NCI-H748 (cell line): ENCODE data around the gene DUS4L.

ENCODE experiments used
- DNase-seq: peaks from one replicate; lab custom pipeline; 2025; ENCODE audit not compliant: unreplicated experiment; lab: John Stamatoyannopoulos, UW

Gene DUS4L

DNA sequence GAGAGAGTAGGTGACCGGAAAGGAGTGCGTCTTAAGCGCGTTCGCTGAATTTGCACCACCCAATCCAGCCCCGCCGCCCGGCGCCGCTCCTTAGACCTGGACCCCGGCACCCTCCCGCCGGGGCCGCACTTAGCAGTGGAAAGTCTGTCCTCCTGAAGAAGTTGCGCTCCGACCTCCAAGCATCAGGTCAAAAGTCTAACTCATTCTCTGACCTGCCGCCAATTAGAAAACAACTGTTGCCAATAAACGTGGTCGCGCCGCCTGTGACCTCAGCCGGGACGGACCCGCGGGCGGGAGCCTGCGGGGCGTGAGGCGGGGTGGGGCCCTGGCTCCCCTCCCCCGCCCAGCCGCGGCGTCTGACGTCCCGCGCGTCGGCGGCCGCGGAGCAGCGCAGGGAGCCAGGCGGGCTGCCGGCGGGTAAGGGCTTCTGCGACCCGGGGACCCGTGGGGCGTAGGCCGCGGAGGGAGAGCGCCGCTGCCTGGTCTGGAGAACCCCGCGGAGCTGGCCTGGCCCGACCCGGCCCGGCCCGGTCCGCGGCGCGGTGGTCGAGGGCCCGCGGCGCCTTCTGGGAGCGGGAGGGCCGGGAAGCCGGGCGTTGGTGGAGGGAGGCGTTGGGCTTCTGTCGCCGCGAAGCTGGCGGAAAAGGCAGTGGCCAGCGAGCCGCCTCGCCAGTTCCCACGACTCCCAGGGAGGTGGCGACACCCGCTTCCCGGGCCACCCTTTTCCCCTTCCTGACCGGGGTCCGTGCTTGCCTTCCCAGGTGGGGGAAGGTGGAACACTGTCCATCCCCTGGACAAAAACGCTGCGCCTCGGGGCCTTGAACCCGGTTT lies 16.3 kb downstream of the DUS4L start, which contains the start of gene BCAP29:
TSS of gene BCAP29 (plus strand) at position 362 of the 831 bp plus-strand sequence. CDS start 527 bp downstream, outside the sequence.
- peak; percentile 85 for DNase-seq

DNA sequence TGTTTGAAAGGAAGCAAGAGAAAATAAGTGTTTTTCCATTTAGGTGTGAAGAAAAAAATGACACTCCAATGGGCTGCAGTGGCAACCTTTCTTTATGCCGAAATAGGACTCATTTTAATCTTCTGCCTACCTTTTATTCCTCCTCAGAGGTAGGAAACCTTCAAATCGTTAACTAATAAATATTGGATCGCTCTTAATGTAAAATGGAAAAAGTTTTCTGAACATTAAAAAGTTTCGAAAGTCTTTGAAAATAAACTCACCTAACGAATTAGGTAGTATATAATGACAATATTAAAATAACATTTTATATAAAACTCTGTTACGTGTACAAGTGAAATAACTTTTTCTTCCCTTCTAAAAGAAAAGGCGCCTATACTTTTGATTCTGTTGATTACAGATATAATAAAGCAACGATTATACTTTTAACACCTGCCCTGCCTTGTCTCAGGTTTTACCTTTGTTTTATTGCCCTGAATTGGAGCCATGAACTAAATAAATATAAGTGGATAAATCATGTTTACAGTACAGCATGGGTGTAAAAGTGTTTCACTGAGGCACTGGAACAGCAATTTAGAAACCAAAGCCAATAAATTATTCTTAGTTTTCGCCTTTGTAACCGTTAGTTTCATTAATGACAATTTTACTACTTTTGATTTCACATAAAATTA lies 17.1 kb downstream of the DUS4L start:
- peak; percentile 10 for DNase-seq

DNA sequence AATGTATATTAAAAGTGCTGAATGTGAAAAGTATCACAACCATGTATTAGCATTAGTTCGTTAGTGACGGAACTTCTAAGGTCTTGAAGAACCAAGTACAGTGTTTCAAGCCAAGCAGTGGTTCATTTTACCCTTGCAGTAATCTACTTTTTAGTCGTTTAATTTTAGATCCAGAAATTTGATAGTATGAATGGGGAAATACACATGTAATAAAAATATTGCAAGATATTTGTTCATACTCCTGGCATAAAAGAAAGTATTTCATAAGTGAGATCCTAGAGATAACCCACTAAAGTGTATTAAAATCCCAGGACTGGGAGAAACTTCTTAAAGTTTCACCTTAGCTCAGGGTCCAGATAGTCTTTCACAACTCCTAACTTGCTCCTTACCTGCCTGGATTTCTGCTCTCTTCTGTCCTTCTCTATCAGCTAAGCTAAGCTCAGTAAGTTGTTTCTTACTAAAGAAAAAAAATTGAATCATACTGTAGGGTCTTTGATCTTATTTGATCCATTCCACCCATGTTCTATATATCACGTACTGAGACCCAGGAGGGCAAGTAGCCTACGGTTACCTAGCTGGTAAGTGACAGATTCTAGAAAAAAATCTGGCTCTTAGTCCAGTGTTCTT lies 17.7 kb downstream of the DUS4L start:
- DNase-seq: no peak

DNA sequence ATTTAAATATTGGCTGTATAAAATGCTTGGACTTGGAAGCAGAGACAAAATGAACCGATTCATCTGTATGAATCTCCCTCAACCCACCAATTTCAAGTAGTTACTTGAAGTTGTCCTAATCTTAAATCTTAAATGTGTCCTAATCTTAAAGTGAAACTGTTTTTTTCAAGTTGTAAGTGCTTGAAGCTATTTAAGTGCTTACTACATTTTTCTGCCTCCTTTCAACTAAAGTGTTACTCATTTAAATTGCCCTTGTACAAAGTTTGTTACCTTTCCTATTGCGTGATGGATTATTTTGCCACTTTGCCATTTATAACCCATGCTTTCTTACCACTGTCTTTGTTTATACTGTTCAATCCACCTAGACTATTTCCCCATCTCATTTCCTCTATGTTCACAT lies 19.1 kb downstream of the DUS4L start:
- no peak for DNase-seq

DNA sequence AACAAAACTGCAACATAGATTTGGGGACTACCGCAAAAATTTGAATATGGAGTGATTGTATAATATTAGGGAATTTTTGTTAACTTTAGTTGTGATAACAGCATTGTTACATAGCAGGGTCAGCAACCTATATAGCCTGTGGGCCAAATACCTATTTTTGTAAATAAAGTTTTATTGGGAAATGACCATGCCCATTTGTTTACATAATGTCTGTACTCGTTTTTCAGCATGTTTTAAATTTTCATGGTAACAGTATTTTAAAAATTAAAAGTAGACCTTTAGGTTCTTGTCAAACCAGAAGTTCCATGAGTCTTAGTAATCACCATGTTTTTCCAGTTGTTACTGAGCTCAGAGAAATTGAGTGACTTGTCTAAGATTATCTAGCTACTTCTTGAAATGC lies 20.9 kb downstream of the DUS4L start:
- DNase-seq: no peak

DNA sequence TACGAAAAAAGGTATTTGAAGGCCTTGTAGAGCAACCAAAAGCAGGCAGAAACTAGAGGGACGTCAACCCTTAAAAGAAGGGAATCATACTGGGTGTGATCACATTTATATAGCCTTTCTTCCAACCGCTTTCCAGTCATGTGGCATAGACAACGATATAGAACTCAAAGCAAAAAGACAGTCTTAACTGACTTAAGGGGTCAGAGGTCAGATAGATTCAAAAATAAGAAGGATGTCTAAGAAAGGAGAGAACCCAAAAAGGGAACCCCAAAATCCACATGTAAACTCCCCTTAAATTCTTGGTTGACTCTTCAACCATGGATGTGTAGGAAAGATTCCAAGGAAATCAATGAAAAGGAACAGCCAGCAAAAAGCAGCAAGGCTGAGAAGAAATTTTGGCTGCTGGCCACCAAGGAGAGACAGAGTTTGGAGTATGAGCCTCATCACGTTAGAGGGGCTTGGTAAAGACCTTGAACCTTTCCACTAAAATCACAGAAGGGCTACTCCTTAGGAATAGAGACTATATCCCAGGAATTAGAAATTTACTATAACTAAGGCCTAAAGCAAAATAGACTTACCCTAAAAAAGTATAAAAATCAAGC lies 24.9 kb downstream of the DUS4L start:
- DNase-seq: no peak

DNA sequence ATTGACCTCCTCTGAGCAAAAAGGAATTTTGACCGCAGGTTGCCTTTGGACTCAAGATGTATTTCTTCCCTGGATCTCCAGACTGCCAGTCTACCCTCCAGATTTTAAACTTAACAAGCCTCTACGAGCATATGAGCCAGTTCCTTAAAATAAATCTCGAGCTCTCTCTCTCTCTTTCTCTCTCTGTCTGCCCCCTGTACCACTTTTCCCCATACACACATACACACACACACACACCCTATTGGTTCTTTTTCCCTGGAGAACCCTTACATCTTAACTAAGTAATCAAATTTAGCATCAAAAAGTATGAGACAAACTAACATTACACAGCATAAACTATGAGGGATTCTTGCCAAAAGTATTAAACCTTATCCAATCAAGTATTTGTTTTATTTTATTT lies 27.6 kb downstream of the DUS4L start:
- DNase-seq: no peak

DNA sequence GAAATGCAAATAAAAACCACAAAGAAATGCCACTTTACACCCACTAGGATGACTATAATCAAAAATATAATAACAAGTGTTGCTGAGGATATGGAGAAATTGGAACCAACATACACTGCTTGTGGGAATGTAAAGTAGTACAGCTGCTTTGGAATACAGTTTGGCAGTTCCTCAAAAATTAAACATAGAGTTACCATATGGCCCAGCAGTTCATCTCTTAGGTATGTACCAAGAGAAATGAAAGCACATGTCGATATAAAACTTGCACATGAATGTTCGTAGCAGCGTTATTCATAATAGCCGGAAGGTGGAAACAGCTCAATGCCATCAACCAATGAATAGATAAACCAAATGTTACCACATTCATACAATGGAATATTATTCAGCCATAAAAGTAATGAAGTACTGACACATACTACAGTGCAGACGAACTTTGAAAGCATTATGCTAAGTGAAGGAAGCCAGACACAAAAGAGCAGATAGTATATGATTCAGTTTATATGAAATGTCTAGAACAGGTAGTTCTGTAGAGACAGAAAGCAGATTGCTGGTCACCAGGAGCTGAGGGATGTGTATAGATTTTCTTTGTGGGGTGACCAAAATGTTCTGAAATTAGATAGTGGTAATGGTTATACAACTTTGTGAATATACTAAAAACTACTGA lies 28.7 kb downstream of the DUS4L start:
- DNase-seq: no peak

DNA sequence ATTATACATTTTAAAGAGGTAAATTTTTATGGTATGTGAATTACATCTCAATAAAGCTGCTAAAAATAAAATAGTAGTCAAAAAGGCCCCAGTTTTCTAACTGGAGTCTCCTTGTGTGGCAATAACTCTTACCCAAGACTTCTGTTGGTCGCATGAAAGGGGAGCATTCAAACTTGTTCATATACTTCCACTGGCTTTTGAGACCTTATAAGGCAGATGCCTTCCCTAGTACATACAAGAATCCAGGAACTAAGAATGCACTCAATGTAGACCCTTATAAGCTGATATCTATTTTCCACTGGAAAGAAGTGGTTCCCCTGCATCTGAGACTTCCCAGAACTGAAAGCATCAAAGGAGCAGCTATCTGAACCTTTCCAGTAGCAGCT lies 29.2 kb downstream of the DUS4L start:
- no peak for DNase-seq

DNA sequence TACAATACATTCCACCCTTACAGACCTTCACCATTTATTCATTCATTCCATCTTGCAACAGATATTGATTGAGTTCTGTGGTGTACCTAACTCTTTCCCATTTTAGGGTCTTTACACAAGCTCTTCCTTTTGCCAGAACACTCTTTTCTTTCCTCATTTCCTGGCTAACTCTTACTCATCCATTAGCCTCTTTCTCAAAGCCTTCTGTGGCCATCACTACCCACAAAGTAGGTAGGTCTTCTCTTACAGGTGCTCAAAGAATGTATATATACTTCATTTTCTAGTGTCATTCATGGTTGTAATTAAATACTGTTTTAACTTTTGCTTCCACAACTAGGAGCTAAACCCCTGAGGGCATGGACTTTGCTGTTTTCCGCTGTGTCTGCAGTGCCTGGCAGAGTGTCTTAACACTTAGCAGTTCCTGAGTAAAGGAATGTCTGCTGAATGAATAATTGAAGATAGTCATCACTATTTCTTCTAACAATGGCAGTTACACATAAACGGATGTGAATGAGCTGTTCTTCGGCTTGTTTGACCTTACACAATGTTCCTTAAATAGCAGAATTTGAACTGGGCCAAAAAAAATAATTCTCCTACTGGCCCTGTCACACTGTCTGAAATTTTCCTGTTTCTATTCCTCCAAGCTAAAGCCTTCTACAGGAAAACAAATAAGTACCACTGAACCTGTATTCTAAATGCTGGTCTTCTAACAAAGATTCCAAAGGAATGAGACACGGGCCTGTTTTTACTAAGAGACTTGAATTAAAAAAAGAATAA lies 31.4 kb downstream of the DUS4L start:
- DNase-seq: no peak

DNA sequence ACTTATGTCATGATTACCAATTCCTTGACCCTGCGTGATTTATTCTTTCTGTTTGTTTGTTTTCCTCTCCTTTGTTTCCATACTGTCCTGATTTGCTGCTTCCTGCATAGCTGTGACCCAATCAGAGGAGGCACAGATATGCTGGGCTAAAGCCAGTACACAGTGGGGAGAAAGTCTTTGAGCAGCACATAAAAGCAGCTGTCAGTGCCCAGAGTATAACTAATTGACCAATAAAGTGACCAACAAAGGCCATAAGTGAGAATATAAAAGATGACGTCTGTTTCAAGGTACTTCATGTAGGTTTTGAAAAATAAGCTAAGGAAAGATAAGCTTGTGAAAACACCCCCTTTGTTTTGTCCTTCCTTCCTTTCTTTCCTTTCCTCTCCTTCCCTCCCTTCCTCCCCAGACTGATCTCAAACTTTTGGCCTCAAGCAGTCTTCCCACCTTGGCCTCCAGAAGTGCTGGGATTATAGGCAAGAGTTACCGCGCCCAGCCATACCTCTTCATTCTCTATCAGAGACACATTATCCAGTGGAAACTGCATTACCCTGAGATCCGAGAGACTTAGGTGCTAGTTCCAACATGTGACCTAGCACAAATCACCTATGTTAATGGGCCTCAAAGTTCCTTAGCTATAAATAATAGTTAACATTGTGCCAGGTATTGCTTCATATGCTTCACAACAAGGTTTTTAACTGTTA lies 33.3 kb downstream of the DUS4L start:
- no peak for DNase-seq

DNA sequence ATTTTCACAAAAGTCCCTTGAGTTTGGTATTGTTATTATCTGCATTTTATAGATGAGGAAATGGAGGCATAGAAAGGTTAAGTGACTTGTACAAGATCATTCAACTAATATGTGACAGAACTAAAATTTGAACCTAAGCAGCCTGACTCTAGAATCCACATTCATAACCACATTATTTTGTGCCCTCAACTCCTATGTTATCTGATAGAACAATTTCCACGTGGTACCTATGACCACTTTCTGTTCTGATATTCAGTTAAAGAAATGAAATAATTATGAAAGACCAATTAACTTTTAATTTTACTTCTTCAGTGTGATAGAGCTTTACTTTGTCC lies 33.8 kb downstream of the DUS4L start:
- DNase-seq: no peak

DNA sequence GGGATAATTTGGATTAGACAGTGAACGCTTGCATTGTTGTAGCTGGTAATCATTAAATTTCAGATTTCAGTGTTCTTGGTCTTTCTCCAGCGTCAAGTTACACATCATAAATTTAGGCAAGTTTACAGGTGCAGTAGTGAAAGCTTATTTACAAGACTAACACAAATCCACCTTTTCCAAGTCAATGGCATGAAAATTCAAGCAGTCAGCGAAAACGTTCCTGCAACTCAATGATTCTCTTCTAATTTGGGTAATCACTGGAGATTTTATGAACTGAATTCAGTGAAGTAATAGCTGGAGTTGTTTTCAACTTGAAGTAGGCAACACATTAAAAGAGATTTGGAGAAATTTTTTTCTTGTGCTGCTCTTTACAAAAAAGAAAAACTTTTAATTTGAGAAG lies 34.2 kb downstream of the DUS4L start:
- DNase-seq: no peak

DNA sequence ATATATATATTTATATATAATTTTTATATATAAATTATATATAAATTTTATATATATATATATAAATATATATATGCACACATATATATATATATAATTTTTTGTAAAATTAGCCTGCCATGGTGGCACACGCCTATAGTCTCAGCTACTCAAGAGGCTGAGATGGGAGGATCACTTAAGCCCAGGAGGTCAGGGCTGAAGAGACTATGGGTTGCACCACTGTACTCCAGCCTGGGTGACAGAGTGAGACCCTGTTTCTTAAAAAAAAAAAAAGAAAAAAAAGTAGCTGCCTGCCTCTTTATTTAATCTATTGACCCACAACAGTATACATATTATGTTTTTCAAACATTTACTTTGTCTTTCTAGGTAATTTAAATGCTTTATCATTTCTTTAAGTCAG lies 35.5 kb downstream of the DUS4L start:
- DNase-seq: no peak

DNA sequence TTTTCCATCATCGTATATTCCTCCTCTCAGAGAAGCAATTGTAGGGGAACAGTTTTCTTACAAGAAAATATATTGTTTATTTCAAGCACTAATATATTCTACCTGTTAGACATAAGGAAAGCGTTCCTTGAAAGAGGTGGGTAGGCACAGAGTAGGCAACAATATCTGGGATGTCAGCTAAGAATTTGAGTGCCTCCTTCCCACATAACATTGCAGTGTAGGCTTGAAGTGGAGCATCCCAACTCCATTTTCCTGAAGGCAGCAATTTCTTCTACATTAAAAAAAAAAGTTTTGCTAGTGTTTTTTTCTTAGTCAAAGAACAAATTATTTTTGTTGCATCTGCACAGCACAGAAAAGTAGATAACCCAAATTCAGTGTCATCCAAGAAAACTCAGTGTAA lies 37.0 kb downstream of the DUS4L start:
- no peak for DNase-seq

DNA sequence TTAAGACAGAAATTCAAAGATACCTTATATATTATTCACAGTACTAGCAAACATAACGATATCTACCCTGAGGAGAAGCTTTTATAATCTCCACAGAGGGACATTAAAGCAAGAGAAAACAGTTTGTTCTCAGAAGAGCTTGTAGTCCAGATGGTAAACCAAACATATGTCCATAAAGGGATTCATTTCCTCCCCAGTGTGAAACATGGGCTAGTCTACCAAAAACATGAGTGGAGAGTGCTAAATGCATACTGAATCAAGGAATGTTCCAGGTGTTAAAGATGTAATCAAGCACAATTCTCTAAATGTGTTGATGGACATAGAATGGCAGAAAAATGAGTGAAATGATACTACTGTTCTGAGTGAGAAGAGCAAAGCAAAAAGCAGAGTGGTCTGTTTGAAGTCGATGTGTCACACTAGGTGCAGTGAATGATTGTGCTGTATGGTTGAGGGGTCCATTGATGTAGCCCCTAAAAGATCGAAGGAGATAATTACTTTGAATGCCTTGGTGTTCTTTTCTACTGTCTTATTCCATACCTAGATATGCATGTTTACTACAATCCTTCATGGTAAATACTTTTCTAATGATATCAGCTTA lies 41.5 kb downstream of the DUS4L start:
- DNase-seq: no peak

DNA sequence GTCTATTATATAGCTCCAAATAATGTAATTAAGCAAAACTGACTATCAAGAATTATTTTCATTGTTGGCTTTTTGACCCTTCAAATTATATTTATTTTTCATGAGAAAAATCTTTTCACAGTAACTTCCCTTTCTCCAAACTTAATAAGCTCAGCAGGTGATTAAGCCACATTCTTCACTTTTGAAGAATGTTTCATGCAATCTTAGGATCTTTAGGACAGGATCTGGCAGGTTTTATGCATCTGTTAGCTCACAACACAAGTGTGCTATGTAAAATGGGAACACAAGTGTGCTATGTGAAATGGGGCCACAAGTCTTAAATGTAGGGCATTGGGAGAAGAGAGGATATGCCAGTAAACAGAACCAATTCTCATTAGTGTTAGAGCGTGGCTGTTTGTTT lies 42.5 kb downstream of the DUS4L start:
- DNase-seq: no peak

DNA sequence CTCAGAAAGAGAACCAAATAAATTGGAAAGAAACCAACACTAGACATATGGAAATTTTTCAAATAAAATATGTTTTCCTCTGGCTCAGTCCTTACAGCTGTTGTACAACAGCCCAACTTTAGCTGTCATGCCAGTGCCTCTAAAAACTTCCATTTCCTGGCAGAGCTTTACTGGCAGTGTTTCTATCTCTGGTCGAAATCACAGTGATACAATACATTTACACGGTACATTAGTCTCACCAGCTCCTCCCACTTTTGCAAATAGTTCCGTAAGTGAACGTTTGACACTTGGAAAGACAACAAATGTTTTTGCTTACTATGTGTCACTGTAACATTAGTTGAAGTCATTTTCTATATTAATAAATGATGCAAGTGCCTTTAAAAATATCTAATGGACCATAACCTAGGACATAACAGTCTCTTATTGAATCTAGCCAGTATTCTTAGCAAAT lies 46.1 kb downstream of the DUS4L start:
- no peak for DNase-seq

DNA sequence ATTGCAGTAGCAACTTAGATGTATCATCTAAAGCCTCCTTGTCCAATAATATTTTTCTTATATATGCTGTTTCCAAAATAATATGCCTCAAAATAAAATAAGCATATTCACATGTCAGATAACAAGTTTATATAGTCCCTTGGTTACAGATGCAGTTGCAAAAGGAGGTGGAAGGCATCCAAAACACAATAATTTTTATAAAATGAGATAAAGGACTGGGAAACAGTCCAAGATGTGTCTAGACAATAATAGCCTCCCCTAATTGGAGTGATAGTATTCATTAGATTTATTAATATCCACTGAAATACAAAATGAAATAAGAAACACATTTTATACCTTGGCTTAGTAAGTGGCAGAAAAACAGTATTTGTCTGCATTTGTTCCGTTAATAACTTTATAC lies 46.6 kb downstream of the DUS4L start:
- DNase-seq: no peak
